Mononuclear cell (primary cell): ENCODE measurements around the gene BSND. TPM values are rescaled to one million over a fixed set of nuclear protein-coding genes. Genes with fewer than 3 reads are reported as not detected.

Source experiments
- H3K27me3 ChIP-seq: 2 replicates; pipeline ENCODE4 v1.6.0; 2011; ENCODE audit warnings: low read length, control low read depth; ENCODE audit not compliant: insufficient read depth
- H3K4me1 ChIP-seq: 2 replicates; pipeline ENCODE4 v1.5.1; 2011; ENCODE audit warnings: mild to moderate bottlenecking, low read length, control low read depth; ENCODE audit not compliant: insufficient read depth
- H3K4me3 ChIP-seq: 2 replicates; pipeline ENCODE4 v1.5.1; 2011; ENCODE audit warnings: mild to moderate bottlenecking, low read length, moderate library complexity
- H3K9me3 ChIP-seq: 2 replicates; pipeline ENCODE4 v1.5.1; 2011; ENCODE audit warnings: low read depth, mild to moderate bottlenecking, control low read depth, low read length
- total RNA-seq: library from RNA; depleted of rRNA; stranded (reverse); fragments of >200 nt; gene quantifications from one replicate; pipeline ENCODE4 v1.2.3, GENCODE V29; 2012

Gene BSND
- total RNA-seq, 1 donor: not detected

- Histone ChIP-seq H3K4me1 (peaks cover 7% of the 10 kb centered on the region), H3K9me3 (no peaks in the 10 kb centered on the region), H3K27me3 (peaks cover 37% of the 10 kb centered on the region), H3K4me3 (no peak overlapping the region)
Observed at GRCh38 chr1:55038974-55039341, 40.2 kb downstream of the BSND start.

DNA sequence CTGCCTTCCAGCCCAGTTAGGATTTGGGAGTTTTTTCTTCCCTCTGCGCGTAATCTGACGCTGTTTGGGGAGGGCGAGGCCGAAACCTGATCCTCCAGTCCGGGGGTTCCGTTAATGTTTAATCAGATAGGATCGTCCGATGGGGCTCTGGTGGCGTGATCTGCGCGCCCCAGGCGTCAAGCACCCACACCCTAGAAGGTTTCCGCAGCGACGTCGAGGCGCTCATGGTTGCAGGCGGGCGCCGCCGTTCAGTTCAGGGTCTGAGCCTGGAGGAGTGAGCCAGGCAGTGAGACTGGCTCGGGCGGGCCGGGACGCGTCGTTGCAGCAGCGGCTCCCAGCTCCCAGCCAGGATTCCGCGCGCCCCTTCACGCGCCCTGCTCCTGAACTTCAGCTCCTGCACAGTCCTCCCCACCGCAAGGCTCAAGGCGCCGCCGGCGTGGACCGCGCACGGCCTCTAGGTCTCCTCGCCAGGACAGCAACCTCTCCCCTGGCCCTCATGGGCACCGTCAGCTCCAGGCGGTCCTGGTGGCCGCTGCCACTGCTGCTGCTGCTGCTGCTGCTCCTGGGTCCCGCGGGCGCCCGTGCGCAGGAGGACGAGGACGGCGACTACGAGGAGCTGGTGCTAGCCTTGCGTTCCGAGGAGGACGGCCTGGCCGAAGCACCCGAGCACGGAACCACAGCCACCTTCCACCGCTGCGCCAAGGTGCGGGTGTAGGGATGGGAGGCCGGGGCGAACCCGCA lies 40.8 kb downstream of the BSND start, which contains the start of gene PCSK9:
Gene PCSK9, plus strand, starts transcription at position 207 of the 741 bp plus-strand sequence. Its CDS starts 290 bp downstream, at position 497.
- no peak within 1 kb of the TSS for H3K4me3 ChIP-seq

GRCh38 chr1:55040083-55040932 lies 41.6 kb downstream of the BSND start:
- no peak overlapping the region for H3K4me3 ChIP-seq
- peaks cover 37% of the 10 kb centered on the region for H3K27me3 ChIP-seq
- peaks cover 7% of the 10 kb centered on the region for H3K4me1 ChIP-seq
- H3K9me3 ChIP-seq: no peaks in the 10 kb centered on the region

More for the DNA sequence above, 40.8 kb downstream of the BSND start, which contains the start of gene PCSK9:
- H3K4me1 ChIP-seq: peaks cover 7% of the 10 kb centered on the region
- peaks cover 37% of the 10 kb centered on the region for H3K27me3 ChIP-seq
- H3K9me3 ChIP-seq: no peaks in the 10 kb centered on the region

- H3K9me3 ChIP-seq: no peaks in the 10 kb centered on the region
- peaks cover 34% of the 10 kb centered on the region for H3K27me3 ChIP-seq
- no peak overlapping the region for H3K4me3 ChIP-seq
- peaks cover 4% of the 10 kb centered on the region for H3K4me1 ChIP-seq
Observed at GRCh38 chr1:55040933-55041494, 42.3 kb downstream of the BSND start.

- Histone ChIP-seq H3K4me3 (no peak overlapping the region), H3K27me3 (peaks cover 32% of the 10 kb centered on the region), H3K9me3 (no peaks in the 10 kb centered on the region), H3K4me1 (no peaks in the 10 kb centered on the region)
Observed at GRCh38 chr1:55041613-55042012, 42.9 kb downstream of the BSND start.

DNA sequence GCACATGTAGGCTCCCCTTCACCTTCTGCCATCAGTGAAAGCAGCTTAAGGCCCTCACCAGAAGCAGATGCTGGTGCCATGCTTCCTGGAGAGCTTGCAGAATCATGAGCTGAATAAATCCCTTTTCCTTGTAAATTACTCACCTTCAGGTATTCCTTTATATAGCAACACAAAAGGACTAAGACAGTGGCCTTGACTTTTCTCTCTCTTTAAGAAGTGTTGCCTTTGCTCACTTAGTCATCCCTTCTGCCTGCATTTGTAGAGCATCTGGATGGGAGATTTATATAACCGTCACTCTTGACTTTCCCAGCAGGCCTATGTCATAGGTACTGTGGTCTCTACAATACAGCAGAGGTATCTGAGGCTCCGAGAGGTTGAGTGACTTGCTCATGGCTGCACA lies 44.3 kb downstream of the BSND start:
- no peaks in the 10 kb centered on the region for H3K4me1 ChIP-seq
- H3K9me3 ChIP-seq: no peaks in the 10 kb centered on the region
- peaks cover 27% of the 10 kb centered on the region for H3K27me3 ChIP-seq
- H3K4me3 ChIP-seq: no peak overlapping the region

DNA sequence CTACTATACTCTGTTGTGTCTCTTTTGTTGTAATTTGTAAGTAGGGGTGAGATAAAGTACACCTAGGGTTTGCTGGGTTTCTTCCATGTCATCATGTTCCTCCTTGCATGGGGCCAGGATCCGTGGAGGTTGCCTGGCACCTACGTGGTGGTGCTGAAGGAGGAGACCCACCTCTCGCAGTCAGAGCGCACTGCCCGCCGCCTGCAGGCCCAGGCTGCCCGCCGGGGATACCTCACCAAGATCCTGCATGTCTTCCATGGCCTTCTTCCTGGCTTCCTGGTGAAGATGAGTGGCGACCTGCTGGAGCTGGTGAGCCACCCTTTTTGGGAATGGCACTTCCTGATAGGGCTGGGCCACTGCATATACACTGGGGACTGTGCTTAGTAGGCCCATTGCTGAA lies 45.0 kb downstream of the BSND start:
- Histone ChIP-seq H3K9me3 (no peaks in the 10 kb centered on the region), H3K27me3 (peaks cover 23% of the 10 kb centered on the region), H3K4me3 (no peak overlapping the region), H3K4me1 (no peaks in the 10 kb centered on the region)

- Histone ChIP-seq H3K27me3 (peaks cover 15% of the 10 kb centered on the region), H3K9me3 (no peaks in the 10 kb centered on the region), H3K4me1 (no peaks in the 10 kb centered on the region), H3K4me3 (no peak overlapping the region)
Observed at GRCh38 chr1:55044617-55045397, 46.1 kb downstream of the BSND start.

- Histone ChIP-seq H3K4me1 (no peaks in the 10 kb centered on the region), H3K9me3 (no peaks in the 10 kb centered on the region), H3K4me3 (no peak overlapping the region), H3K27me3 (peaks cover 12% of the 10 kb centered on the region)
Observed at GRCh38 chr1:55045430-55045829, 46.7 kb downstream of the BSND start.

DNA sequence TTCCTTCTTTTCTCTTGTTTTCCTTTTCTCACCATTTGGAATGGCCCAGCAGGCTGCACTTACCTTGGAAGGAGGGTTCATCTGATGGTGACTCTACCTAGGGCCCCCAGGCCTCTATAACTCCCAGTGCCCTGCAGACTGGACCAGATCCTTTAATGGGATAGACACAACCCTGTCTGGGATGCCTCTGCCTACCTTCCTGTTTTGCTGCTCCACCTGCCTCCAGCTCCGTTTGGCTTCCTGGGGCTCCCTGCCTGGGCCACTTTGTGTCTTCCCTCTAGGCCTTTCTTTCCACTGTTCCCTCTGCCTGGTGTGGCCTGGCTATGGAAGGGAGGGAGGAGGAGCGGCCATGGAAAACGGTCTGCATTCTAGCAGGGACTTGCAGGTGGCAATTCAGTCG lies 48.1 kb downstream of the BSND start:
- Histone ChIP-seq H3K4me1 (no peaks in the 10 kb centered on the region), H3K27me3 (no peaks in the 10 kb centered on the region), H3K9me3 (no peaks in the 10 kb centered on the region), H3K4me3 (no peak overlapping the region)

DNA sequence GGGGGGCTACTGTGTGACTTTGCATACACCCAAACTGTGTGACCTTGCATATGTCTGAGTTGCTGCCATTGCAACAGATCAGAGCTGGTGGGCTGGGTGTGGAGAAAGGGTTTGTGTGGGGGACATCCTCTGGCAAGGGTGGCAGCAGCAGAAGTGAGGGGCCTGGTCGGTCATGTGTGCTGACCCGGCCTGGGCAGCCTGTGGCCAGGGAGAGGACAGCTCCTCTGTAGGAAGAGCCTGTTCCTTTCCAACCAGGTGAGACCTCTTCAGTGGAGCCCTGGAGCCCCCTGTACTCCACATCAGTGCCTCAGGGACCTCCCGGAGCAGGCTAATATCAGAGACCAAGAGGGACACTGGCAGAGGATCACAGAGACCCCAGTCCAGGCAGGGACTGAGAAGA lies 48.9 kb downstream of the BSND start:
- no peaks in the 10 kb centered on the region for H3K4me1 ChIP-seq
- H3K27me3 ChIP-seq: no peaks in the 10 kb centered on the region
- H3K4me3 ChIP-seq: no peak overlapping the region
- H3K9me3 ChIP-seq: no peaks in the 10 kb centered on the region

GRCh38 chr1:55048453-55049270 lies 49.9 kb downstream of the BSND start:
- H3K9me3 ChIP-seq: no peaks in the 10 kb centered on the region
- H3K4me3 ChIP-seq: no peak overlapping the region
- no peaks in the 10 kb centered on the region for H3K4me1 ChIP-seq
- no peaks in the 10 kb centered on the region for H3K27me3 ChIP-seq

DNA sequence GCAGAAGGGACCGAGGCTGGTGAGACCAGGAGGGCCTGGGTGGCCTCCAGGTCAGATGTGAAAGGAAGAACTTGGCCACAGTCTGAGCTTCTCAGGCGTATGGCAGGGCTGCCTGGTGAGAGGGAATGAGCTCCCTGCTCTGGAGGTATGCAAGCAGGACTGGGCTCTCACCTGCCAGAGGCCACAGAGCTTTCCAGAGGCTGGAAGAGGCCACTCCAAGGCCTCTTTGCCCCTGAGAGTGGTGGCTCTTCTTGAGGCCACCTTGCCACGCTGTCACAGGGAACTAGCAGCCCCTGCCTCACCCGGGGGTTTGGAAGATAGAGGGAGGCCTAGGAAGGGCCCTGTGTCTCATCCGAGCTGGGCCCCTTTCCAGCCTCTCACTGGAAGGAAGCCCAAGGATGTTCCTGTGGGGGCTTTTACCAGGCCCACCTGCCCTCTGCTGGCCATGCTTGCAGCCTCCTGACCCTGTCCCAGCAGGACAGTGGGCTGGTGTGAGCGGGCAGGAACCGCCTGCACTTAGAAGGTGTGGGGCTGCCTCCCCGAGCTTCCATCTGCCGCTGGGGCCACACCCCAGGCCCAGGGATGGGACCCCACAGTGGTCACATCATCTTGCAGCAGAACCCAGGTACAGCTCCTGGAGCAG lies 50.7 kb downstream of the BSND start:
- no peaks in the 10 kb centered on the region for H3K4me1 ChIP-seq
- H3K27me3 ChIP-seq: no peaks in the 10 kb centered on the region
- no peaks in the 10 kb centered on the region for H3K9me3 ChIP-seq
- H3K4me3 ChIP-seq: no peak overlapping the region

DNA sequence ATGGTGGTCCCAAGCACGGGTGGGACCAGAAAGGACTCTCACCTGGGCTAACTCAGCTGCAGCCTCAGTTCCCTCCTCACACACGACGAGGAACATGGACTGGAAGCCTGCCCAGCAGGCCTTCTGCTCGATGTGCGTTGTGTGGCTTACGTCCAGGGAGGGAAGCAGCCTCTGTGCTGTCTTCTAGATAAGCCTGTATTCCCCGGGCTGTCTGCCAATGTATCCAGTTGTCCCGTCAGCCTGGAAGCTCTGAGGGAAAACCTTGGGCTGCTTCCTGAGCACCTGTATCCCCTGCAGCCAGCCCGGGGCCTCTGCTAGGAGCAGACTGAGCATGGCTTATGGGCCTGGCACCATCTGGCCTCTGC lies 51.2 kb downstream of the BSND start:
- H3K4me3 ChIP-seq: no peak overlapping the region
- H3K27me3 ChIP-seq: no peaks in the 10 kb centered on the region
- no peaks in the 10 kb centered on the region for H3K9me3 ChIP-seq
- no peaks in the 10 kb centered on the region for H3K4me1 ChIP-seq
